HUES64 (cell line): ENCODE measurements around the gene DIAPH2.
A peak's percentile ranks its signal among the peaks of the same experiment; 100 is the strongest.

Experiments
- H3K27ac ChIP-seq: 2 replicates; pipeline ENCODE4 v1.7.0; 2013; ENCODE audit warnings: low read depth, low read length, inconsistent platforms
- H3K27me3 ChIP-seq: 2 replicates; pipeline ENCODE4 v1.6.1; 2013; ENCODE audit warnings: mild to moderate bottlenecking, low read length; ENCODE audit not compliant: insufficient read depth
- H3K36me3 ChIP-seq: 2 replicates; pipeline ENCODE4 v1.6.1; 2013; ENCODE audit warnings: mild to moderate bottlenecking, low read length; ENCODE audit not compliant: insufficient read depth
- H3K4me1 ChIP-seq: 2 replicates; pipeline ENCODE4 v1.6.1; 2013; ENCODE audit warnings: mild to moderate bottlenecking, low read length, moderate library complexity; ENCODE audit not compliant: insufficient read depth
- H3K4me3 ChIP-seq: 2 replicates; pipeline ENCODE4 v1.5.1; 2013; ENCODE audit warnings: mild to moderate bottlenecking, low read length, moderate library complexity
- H3K9ac ChIP-seq: 2 replicates; pipeline ENCODE4 v1.6.1; 2013; ENCODE audit warnings: mild to moderate bottlenecking, low read depth, low read length
- H3K9me3 ChIP-seq: 2 replicates; pipeline ENCODE4 v1.6.1; 2013; ENCODE audit warnings: low read depth, low read length; ENCODE audit not compliant: insufficient read depth
- WGBS: fragments of 150-250, 120-280 bp; methylation state at CpG from one replicate; pipeline ENCODE4 v1.1.7; 2013; ENCODE audit warnings: missing lambda C conversion rate; 5-methylcytosine and 5-hydroxymethylcytosine counted together

The DIAPH2 gene

DNA sequence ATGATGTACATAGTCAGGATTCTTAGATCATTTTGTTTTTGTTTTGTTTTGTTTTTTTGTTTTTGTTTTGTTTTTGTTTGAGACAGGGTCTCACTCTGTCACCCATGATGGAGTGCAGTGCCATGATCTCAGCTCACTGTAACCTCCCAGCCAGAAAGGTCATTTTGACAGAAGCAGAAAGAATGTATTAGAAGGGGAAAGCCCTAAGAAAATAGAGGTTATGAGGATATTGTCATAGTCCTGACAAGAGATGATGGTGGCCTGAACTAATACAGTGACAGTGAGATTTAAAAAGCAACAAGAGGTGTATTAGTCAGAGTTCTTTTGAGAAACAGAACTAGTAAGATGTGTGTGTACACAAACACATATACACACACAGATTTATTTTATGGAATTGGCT, 702.4 kb downstream of the DIAPH2 start:
- H3K4me3 ChIP-seq = no peak overlapping the region
- H3K9ac ChIP-seq = no peak overlapping the region
- no peaks in the 10 kb centered on the region for H3K27me3 ChIP-seq
- H3K27ac ChIP-seq = no peak overlapping the region
- H3K4me1 ChIP-seq = no peaks in the 10 kb centered on the region
- H3K36me3 ChIP-seq = peaks cover 48% of the 10 kb centered on the region
- no peaks in the 10 kb centered on the region for H3K9me3 ChIP-seq

DNA sequence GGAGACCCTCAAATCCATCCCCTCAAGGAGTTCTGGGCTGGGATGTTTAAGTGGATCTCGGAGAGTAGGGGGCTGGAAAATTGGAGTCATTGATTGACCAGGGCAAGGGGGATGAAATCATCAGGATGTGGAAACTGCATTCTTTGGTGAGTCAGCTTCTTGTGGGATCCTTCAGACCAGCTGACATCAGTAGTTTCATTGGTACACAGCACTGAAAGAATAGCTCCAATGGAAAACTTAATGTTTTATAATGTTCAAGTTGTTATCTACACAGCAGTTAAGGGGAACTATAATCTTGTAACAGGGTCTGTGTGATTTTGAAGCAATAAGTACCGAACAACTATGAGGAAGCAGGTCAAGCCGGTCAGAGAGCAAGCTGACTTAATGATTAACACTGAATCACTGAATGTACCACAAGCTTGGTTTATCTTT, 705.1 kb downstream of the DIAPH2 start:
- Histone ChIP-seq H3K27ac (no peak overlapping the region), H3K4me1 (no peaks in the 10 kb centered on the region), H3K9me3 (no peaks in the 10 kb centered on the region), H3K4me3 (no peak overlapping the region), H3K36me3 (peaks cover 36% of the 10 kb centered on the region), H3K27me3 (no peaks in the 10 kb centered on the region), H3K9ac (no peak overlapping the region)
- 90% methylated on average over 3 of the region's 3 CpGs for WGBS

DNA sequence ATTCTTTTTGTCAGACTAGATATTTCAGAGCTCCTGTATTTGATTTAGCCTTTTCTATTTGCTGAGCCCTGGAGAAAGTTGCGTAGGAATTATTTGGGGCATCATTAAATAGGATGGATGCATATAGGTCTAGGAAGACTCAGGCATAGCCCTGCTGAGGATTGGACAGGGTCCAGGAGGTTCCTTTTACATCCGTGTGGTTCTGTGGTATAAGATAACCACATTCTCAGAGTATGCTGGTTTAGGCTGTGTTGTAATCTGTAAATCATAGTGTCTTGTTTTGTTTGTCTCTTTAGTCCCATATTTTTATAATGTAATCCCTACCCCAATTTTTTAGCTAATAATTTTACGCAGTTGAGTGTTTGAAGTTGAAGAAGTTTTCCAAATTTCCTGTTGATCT, 712.7 kb downstream of the DIAPH2 start:
- H3K27me3 ChIP-seq = no peaks in the 10 kb centered on the region
- H3K36me3 ChIP-seq = peaks cover 5% of the 10 kb centered on the region; the same call in 1 of the 2 replicates
- H3K4me1 ChIP-seq = peaks cover 12% of the 10 kb centered on the region; the same call in 1 of the 2 replicates
- no peak overlapping the region for H3K27ac ChIP-seq
- H3K9me3 ChIP-seq = no peaks in the 10 kb centered on the region
- H3K4me3 ChIP-seq = no peak overlapping the region
- 100% methylated on average over 2 of the region's 3 CpGs for WGBS
- H3K9ac ChIP-seq = no peak overlapping the region

GRCh38 chrX:97398030-97398551, 713.4 kb downstream of the DIAPH2 start:
- H3K9me3 ChIP-seq = no peaks in the 10 kb centered on the region
- H3K36me3 ChIP-seq = peaks cover 9% of the 10 kb centered on the region; the same call in 1 of the 2 replicates
- peak overlapping the region; percentile 66; the same call in 1 of the 2 replicates for H3K27ac ChIP-seq
- WGBS = 80% methylated on average over 1 of the region's 3 CpGs
- H3K4me1 ChIP-seq = peaks cover 12% of the 10 kb centered on the region; the same call in 1 of the 2 replicates
- no peak overlapping the region for H3K9ac ChIP-seq
- no peak overlapping the region for H3K4me3 ChIP-seq
- H3K27me3 ChIP-seq = no peaks in the 10 kb centered on the region

DNA sequence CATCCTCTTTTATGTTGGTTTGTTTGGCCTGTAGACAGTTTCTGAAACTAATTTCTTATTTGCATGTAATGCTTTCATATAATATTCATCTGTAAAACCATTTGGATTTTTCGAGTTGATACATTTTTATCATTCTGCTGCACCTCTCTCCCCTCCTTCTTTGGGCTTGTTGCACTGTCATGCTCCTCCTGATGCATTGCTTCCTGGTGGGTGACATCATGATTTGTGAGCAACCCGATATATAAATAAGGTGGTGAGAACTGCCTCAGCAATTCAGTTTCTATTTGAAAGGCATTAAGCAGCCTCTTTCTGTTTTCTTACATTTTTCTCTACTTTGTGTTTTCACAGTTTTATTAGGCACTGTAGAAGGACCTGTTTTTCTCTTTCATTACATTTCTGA, 714.8 kb downstream of the DIAPH2 start:
- no peak overlapping the region for H3K27ac ChIP-seq
- no peak overlapping the region for H3K4me3 ChIP-seq
- H3K9ac ChIP-seq = no peak overlapping the region
- H3K36me3 ChIP-seq = peaks cover 9% of the 10 kb centered on the region; the same call in 1 of the 2 replicates
- H3K9me3 ChIP-seq = no peaks in the 10 kb centered on the region
- WGBS = no CpG with 5 or more reads among the region's 2 CpGs
- peaks cover 12% of the 10 kb centered on the region; the same call in 1 of the 2 replicates for H3K4me1 ChIP-seq
- H3K27me3 ChIP-seq = no peaks in the 10 kb centered on the region

GRCh38 chrX:97400492-97400891, 715.9 kb downstream of the DIAPH2 start:
- H3K9me3 ChIP-seq = no peaks in the 10 kb centered on the region
- peaks cover 12% of the 10 kb centered on the region; the same call in 1 of the 2 replicates for H3K4me1 ChIP-seq
- no peak overlapping the region for H3K4me3 ChIP-seq
- no peaks in the 10 kb centered on the region for H3K27me3 ChIP-seq
- H3K36me3 ChIP-seq = peaks cover 9% of the 10 kb centered on the region; the same call in 1 of the 2 replicates
- H3K27ac ChIP-seq = no peak overlapping the region
- no peak overlapping the region for H3K9ac ChIP-seq

DNA sequence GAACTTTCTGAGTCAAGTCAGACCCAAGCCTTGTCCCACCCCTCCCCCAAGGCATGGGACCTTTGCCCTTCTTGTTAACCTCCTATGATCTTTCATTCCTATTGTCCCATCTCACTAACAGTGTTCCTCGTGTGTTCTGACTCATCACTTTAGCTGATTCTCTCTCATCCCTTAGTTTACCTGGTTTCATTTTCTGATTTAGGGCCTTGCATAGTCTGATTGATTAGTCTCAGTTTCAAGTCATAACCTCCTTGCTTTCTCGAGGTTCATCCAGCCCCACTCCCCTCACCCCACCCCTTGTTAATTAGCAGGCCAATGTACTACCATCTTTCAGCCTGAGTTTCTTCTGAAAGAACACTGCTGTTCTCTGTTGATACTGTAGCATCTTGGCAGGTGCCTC, 716.5 kb downstream of the DIAPH2 start:
- 82% methylated on average over 2 of the region's 2 CpGs for WGBS
- Histone ChIP-seq H3K4me3 (no peak overlapping the region), H3K27me3 (no peaks in the 10 kb centered on the region), H3K4me1 (peaks cover 12% of the 10 kb centered on the region; the same call in 1 of the 2 replicates), H3K36me3 (peaks cover 9% of the 10 kb centered on the region; the same call in 1 of the 2 replicates), H3K9ac (no peak overlapping the region), H3K27ac (no peak overlapping the region), H3K9me3 (no peaks in the 10 kb centered on the region)

GRCh38 chrX:97401586-97402136, 717.0 kb downstream of the DIAPH2 start:
- Histone ChIP-seq H3K4me1 (peaks cover 12% of the 10 kb centered on the region; the same call in 1 of the 2 replicates), H3K36me3 (peaks cover 9% of the 10 kb centered on the region; the same call in 1 of the 2 replicates), H3K27ac (no peak overlapping the region), H3K9ac (no peak overlapping the region), H3K9me3 (no peaks in the 10 kb centered on the region), H3K4me3 (no peak overlapping the region), H3K27me3 (no peaks in the 10 kb centered on the region)

DNA sequence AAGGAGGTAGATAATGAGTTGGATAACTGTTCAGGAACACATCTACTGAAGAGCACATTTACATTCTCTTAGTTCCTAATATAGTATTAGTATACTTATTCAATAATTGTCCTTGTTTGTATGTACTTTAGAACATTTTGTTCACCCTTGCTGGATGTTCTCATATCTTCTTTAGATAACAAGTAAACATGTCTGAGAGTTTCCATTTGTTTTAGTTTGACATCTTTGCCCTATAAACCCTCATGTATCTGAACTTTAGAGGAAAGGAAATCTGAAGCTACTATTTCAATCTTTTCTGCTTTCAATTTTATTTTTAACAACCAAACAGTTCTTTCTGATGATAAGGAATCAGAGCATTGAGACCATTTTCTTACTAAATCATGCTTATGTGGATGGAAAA, 717.7 kb downstream of the DIAPH2 start:
- Histone ChIP-seq H3K36me3 (peaks cover 11% of the 10 kb centered on the region; the same call in 1 of the 2 replicates), H3K27me3 (no peaks in the 10 kb centered on the region), H3K9ac (no peak overlapping the region), H3K4me3 (no peak overlapping the region), H3K27ac (no peak overlapping the region), H3K9me3 (no peaks in the 10 kb centered on the region), H3K4me1 (peaks cover 11% of the 10 kb centered on the region; the same call in 1 of the 2 replicates)

DNA sequence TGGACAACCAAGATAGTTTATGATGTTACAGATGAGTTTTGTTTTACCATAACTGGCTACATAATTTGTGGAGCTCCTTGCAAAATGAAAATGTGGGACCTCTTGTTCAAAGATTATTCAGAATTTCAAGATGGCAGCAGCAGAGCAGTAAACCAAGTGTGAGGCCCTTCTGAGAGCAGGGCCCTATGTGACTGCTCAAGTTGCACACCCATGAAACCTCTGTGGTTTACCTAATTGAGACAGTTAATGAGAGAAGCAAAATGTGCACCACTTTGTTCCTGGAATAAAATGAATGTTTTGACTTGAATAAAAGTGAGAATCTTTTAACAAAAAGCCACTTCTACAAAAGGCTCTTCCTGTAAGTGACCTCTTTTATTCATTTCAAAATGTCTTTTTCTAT, 718.3 kb downstream of the DIAPH2 start:
- H3K4me1 ChIP-seq = peaks cover 6% of the 10 kb centered on the region; the same call in 1 of the 2 replicates
- no peak overlapping the region for H3K9ac ChIP-seq
- 0 out of 2 replicates have a peak, but pooled peaks cover 4% of the 10 kb centered on the region for H3K9me3 ChIP-seq
- H3K27me3 ChIP-seq = no peaks in the 10 kb centered on the region
- no peak overlapping the region for H3K27ac ChIP-seq
- peaks cover 17% of the 10 kb centered on the region for H3K36me3 ChIP-seq
- no peak overlapping the region for H3K4me3 ChIP-seq

DNA sequence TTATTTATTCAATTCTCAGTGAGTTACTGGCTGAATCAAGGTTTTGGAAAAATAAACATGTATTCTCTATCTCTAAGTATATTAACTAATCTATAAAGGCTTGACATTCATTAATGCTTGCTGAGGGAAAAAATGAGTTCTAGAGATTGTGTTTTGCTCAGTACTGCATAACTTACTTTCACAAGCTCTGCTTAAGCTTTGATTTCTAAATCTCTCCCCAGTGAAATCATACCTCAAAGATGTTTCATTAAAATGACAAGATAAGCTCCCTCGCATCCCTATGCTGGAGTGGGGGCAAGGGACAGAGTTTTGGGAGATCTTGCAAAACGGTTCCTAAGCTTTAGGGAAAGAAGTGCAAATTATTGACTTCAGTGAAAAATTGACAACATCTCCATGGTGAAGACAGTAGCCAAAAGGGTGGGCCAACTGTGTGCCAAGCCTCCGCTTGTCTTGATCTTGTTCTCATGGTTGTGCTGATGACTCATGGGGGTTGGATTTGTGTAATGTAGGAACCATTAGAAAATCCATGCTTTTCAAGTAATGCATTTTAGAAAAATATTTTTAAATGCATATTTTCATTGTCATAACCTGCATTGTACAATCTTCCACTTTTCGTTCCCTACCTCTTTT, 720.5 kb downstream of the DIAPH2 start:
- H3K9me3 ChIP-seq = peaks cover 20% of the 10 kb centered on the region; the same call in 1 of the 2 replicates
- no peaks in the 10 kb centered on the region for H3K4me1 ChIP-seq
- H3K36me3 ChIP-seq = peaks cover 33% of the 10 kb centered on the region
- WGBS = 98% methylated on average over 3 of the region's 4 CpGs
- H3K27ac ChIP-seq = no peak overlapping the region
- no peaks in the 10 kb centered on the region for H3K27me3 ChIP-seq
- no peak overlapping the region for H3K9ac ChIP-seq
- no peak overlapping the region for H3K4me3 ChIP-seq
